CD8-positive, alpha-beta memory T cell (primary cell): ENCODE measurements around the gene GRM5. TPM values are rescaled to one million over a fixed set of nuclear protein-coding genes. Genes with fewer than 3 reads are reported as not detected.
"Not testable (repeated sequence)": the region's sequence is repeated elsewhere in the genome, so short reads cannot be mapped to it uniquely, and the experiment has no call there.

Experiments used
- CTCF ChIA-PET: fragments of 350-600 bp; sonication (Branson Sonifier 250); formaldehyde crosslinking; loops from one replicate; lab custom pipeline; 2021; ENCODE audit warnings: antibody characterized with exemption; lab: Charles Lee
- POLR2A ChIA-PET: fragments of 350-600 bp; sonication (Branson Sonifier 250); formaldehyde crosslinking; loops from one replicate; lab custom pipeline; 2021; ENCODE audit warnings: antibody characterized with exemption; lab: Charles Lee
- DNase-seq, 5 donors: peaks; one replicate each; pipeline versions ENCODE4 v3.0.0 to v3.0.0-alpha.2; 2020 to 2022; ENCODE audit warnings: mixed read lengths in 1 of 5
- H3K27ac ChIP-seq: one replicate; pipeline ENCODE4 v1.7.0; 2013; ENCODE audit warnings: low read depth, mild to moderate bottlenecking, low read length, moderate library complexity
- H3K27me3 ChIP-seq: 2 replicates; pipeline ENCODE4 v1.7.0; 2013; ENCODE audit warnings: low read length, mild to moderate bottlenecking; ENCODE audit not compliant: insufficient read depth, poor library complexity, severe bottlenecking
- H3K36me3 ChIP-seq: 2 replicates; pipeline ENCODE4 v1.7.0; 2013; ENCODE audit warnings: mild to moderate bottlenecking, low read length, moderate library complexity; ENCODE audit not compliant: insufficient read depth
- H3K4me1 ChIP-seq: 2 replicates; pipeline ENCODE4 v1.7.0; 2013; ENCODE audit warnings: mild to moderate bottlenecking, low read length, moderate library complexity; ENCODE audit not compliant: insufficient read depth
- H3K4me3 ChIP-seq: 2 replicates; pipeline ENCODE4 v1.7.0; 2013; ENCODE audit warnings: mild to moderate bottlenecking, low read length
- H3K9me3 ChIP-seq: 2 replicates; pipeline ENCODE4 v1.7.0; 2013; ENCODE audit warnings: mild to moderate bottlenecking, low read length
- H3K27ac Mint-ChIP-seq, 8 donors: one replicate each; pipeline ENCODE4 v1.8.0; 2020 to 2021; ENCODE audit warnings: mixed read lengths in 8 of 8, mild to moderate bottlenecking in 6 of 8, inconsistent platforms in 3 of 8, moderate library complexity in 3 of 8
- H3K27me3 Mint-ChIP-seq, 2 donors: one replicate each; pipeline ENCODE4 v1.8.0; 2020 to 2021; ENCODE audit warnings: mixed read lengths in 2 of 2, mild to moderate bottlenecking in 1 of 2, moderate library complexity in 1 of 2
- H3K36me3 Mint-ChIP-seq, 3 donors: one replicate each; pipeline ENCODE4 v1.8.0; 2020 to 2021; ENCODE audit warnings: mixed read lengths in 3 of 3, inconsistent platforms in 1 of 3, mild to moderate bottlenecking in 1 of 3
- H3K4me1 Mint-ChIP-seq, 3 donors: one replicate each; pipeline ENCODE4 v1.8.0; 2020 to 2021; ENCODE audit warnings: mixed read lengths in 3 of 3, inconsistent platforms in 1 of 3, mild to moderate bottlenecking in 1 of 3
- H3K4me3 Mint-ChIP-seq, 7 donors: one replicate each; pipeline ENCODE4 v1.8.0; 2020 to 2021; ENCODE audit warnings: mixed read lengths in 7 of 7, mild to moderate bottlenecking in 6 of 7, moderate library complexity in 4 of 7, inconsistent platforms in 2 of 7
- H3K9me3 Mint-ChIP-seq, 5 donors: one replicate each; pipeline ENCODE4 v1.8.0; 2020 to 2022; ENCODE audit warnings: mixed read lengths in 5 of 5, mild to moderate bottlenecking in 3 of 5, moderate library complexity in 2 of 5, inconsistent platforms in 1 of 5
- polyA plus RNA-seq: library from polyadenylated mRNA; unstranded; fragments of 300-500 nt; fragmentation: Illumina TruSeq; gene quantifications from one replicate; pipeline ENCODE4 v1.2.3, GENCODE V29; 2021
- total RNA-seq, 2 experiments: library from RNA; stranded (reverse); gene quantifications; one replicate each; pipeline ENCODE4 v1.2.3, GENCODE V29; 2021

Gene GRM5
- total and polyA plus RNA-seq, 3 experiments from 2014 or later, result not detected

DNA sequence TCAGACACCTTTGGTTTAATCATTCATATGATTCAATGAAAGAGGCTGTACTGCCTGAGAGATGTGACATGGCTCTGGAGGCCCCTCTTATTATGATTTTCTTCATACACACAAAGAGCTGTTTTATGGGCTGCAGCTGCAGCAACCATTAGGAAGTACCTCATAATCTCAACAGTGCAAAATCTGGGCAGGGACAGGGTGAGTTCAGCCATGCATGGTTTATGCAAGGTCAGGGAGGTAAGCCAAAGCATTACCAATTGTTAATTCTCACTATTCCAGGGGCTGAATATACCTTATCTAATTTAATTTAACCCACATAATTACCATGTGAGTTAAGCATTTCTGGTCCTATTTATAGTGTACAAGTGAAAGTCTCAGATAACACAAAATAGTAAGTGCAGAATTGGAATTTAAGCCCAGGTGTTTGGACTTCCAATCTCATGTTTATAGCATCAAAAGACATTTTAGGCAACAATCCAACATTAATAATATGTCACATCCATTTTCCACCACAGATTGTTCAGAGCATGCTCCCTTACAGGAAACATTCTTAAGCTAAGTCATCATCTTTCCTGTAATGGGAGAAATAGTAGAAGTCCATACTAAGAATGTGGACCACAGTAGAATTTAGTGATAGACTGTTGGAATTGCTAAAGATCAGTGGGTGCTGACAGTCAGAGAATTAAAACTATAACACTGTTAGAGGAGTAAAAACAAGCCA is 45.8 kb downstream of the GRM5 start:
- H3K27ac Mint-ChIP-seq, H3K27me3 Mint-ChIP-seq, H3K27ac ChIP-seq, H3K4me1 ChIP-seq, H3K4me3 ChIP-seq, H3K4me3 Mint-ChIP-seq, CTCF ChIA-PET, DNase-seq, H3K27me3 ChIP-seq, H3K9me3 Mint-ChIP-seq, H3K36me3 Mint-ChIP-seq, H3K4me1 Mint-ChIP-seq, H3K9me3 ChIP-seq, POLR2A ChIA-PET, H3K36me3 ChIP-seq: not testable (repeated sequence)

- ChIA-PET CTCF (no interaction called here), POLR2A (no interaction called here)
- Histone ChIP-seq H3K36me3 (no peaks in the 10 kb centered on the region), H3K4me1 (no peaks in the 10 kb centered on the region), H3K27ac (no peak overlapping the region), H3K4me3 (no peak overlapping the region), H3K9me3 (no peaks in the 10 kb centered on the region), H3K27me3 (no peaks in the 10 kb centered on the region)
- Mint-ChIP-seq H3K36me3 (no peaks in the 10 kb centered on the region), H3K4me1 (no peaks in the 10 kb centered on the region), H3K27ac (no peak overlapping the region), H3K9me3 (no peaks in the 10 kb centered on the region), H3K4me3 (no peak overlapping the region), H3K27me3 (no peaks in the 10 kb centered on the region)
- DNase-seq, result no peak
Measured at GRCh38 chr11:89016214-89016613, 49.6 kb downstream of the GRM5 start.

DNA sequence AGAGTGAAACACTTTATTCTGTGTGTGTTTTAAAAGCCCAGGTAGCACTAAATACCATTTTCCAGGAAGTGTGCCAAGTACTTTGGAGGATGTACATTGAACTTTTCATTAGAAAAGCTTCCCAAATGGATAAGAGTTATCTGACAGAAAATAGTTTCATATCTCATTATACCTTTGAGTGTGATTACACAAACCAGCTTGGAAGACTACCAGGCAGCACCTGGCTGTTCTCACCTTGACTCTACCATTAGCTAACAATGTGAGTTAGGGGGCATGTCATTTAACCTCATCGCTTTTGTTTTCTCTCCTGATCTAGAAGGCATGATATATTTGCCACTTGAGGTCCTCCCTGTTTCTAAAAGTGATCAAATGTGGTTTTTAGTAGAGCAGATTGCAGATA is 50.2 kb downstream of the GRM5 start:
- DNase-seq, result no peak
- Mint-ChIP-seq H3K4me1 (no peaks in the 10 kb centered on the region), H3K4me3 (no peak overlapping the region), H3K27me3 (no peaks in the 10 kb centered on the region), H3K36me3 (no peaks in the 10 kb centered on the region), H3K9me3 (no peaks in the 10 kb centered on the region), H3K27ac (no peak overlapping the region)
- Histone ChIP-seq H3K9me3 (no peaks in the 10 kb centered on the region), H3K4me1 (no peaks in the 10 kb centered on the region), H3K4me3 (no peak overlapping the region), H3K27me3 (no peaks in the 10 kb centered on the region), H3K36me3 (no peaks in the 10 kb centered on the region), H3K27ac (no peak overlapping the region)
- ChIA-PET CTCF (no interaction called here), POLR2A (no interaction called here)

- H3K4me1 Mint-ChIP-seq, CTCF ChIA-PET, H3K9me3 ChIP-seq, H3K4me1 ChIP-seq, H3K9me3 Mint-ChIP-seq, H3K4me3 Mint-ChIP-seq, H3K27me3 ChIP-seq, H3K36me3 Mint-ChIP-seq, DNase-seq, H3K27ac Mint-ChIP-seq, H3K27ac ChIP-seq, H3K27me3 Mint-ChIP-seq, H3K4me3 ChIP-seq, POLR2A ChIA-PET, H3K36me3 ChIP-seq: not testable (repeated sequence)
Measured at GRCh38 chr11:89000852-89001251, 64.9 kb downstream of the GRM5 start.

GRCh38 chr11:88979641-88980040 is 86.1 kb downstream of the GRM5 start:
- Histone ChIP-seq H3K9me3 (no peaks in the 10 kb centered on the region), H3K27me3 (no peaks in the 10 kb centered on the region), H3K4me3 (no peak overlapping the region), H3K27ac (no peak overlapping the region), H3K4me1 (no peaks in the 10 kb centered on the region), H3K36me3 (no peaks in the 10 kb centered on the region)
- Mint-ChIP-seq H3K9me3 (peaks cover 0 to 3% (median 0%) of the 10 kb centered on the region in 5 donors), H3K36me3 (no peaks in the 10 kb centered on the region), H3K4me1 (no peaks in the 10 kb centered on the region), H3K27me3 (no peaks in the 10 kb centered on the region), H3K27ac (no peak overlapping the region), H3K4me3 (no peak overlapping the region)
- ChIA-PET POLR2A (no interaction called here), CTCF (no interaction called here)
- DNase-seq, result no peak

DNA sequence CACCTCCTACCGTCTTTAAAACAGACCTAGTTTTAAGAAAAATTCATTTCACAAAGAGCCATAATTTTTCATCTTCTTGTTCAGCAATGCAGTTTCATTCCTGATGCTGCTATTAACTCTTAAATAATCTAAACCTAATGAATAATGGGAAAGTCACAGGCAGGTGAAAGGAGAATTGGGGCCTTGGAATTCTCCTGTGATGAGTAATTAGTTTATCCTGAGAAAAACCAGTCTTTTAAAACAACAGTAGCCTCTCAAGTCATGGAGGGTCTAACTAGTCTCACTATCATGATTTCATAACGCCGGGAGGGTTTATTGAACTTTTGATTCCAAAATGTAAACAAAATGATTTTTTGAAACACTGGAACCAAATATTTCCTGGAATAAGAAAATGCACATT is 86.8 kb downstream of the GRM5 start:
- H3K9me3 Mint-ChIP-seq, H3K4me1 Mint-ChIP-seq, H3K27ac ChIP-seq, H3K4me1 ChIP-seq, H3K36me3 ChIP-seq, DNase-seq, H3K36me3 Mint-ChIP-seq, H3K27ac Mint-ChIP-seq, POLR2A ChIA-PET, H3K4me3 ChIP-seq, CTCF ChIA-PET, H3K27me3 ChIP-seq, H3K27me3 Mint-ChIP-seq, H3K9me3 ChIP-seq, H3K4me3 Mint-ChIP-seq: not testable (repeated sequence)

DNA sequence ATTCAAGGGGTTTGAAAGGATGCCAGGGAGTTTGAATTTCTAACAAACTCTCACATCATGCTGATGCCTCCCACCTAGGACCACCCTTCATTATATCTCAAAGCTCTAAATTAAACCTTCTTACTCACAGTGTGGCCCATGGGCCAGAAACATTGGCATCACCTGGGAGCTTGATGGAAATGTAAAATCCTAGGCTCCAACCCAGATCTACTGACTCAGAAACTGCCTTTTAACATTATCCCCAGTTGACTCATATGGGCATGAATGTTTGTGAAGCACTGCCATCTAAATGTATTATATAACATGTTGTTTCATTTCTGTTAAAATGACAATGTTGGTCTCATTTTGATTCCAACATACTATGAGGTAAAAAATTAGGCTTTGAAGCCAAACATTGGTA is 90.3 kb downstream of the GRM5 start:
- H3K4me1 ChIP-seq, H3K4me3 Mint-ChIP-seq, CTCF ChIA-PET, H3K4me1 Mint-ChIP-seq, H3K9me3 ChIP-seq, H3K27me3 Mint-ChIP-seq, H3K27ac Mint-ChIP-seq, H3K27me3 ChIP-seq, H3K27ac ChIP-seq, H3K9me3 Mint-ChIP-seq, H3K36me3 Mint-ChIP-seq, H3K36me3 ChIP-seq, H3K4me3 ChIP-seq, DNase-seq, POLR2A ChIA-PET: not testable (repeated sequence)

- no peaks in the 10 kb centered on the region for H3K27me3 Mint-ChIP-seq
- H3K36me3 ChIP-seq, result no peaks in the 10 kb centered on the region
- no peak for DNase-seq
- no peaks in the 10 kb centered on the region for H3K4me1 Mint-ChIP-seq
- ChIA-PET POLR2A (no interaction called here), CTCF (no interaction called here)
- H3K27ac ChIP-seq, result no peak overlapping the region
- no peaks in the 10 kb centered on the region for H3K27me3 ChIP-seq
- no peaks in the 10 kb centered on the region for H3K9me3 ChIP-seq
- H3K9me3 Mint-ChIP-seq, result peaks cover 0 to 2% (median 0%) of the 10 kb centered on the region in 5 donors
- no peaks in the 10 kb centered on the region for H3K36me3 Mint-ChIP-seq
- no peaks in the 10 kb centered on the region for H3K4me1 ChIP-seq
- H3K27ac Mint-ChIP-seq, result no peak overlapping the region
- no peak overlapping the region for H3K4me3 ChIP-seq
- no peak overlapping the region for H3K4me3 Mint-ChIP-seq
Measured at GRCh38 chr11:88972210-88972609, 93.6 kb downstream of the GRM5 start.

DNA sequence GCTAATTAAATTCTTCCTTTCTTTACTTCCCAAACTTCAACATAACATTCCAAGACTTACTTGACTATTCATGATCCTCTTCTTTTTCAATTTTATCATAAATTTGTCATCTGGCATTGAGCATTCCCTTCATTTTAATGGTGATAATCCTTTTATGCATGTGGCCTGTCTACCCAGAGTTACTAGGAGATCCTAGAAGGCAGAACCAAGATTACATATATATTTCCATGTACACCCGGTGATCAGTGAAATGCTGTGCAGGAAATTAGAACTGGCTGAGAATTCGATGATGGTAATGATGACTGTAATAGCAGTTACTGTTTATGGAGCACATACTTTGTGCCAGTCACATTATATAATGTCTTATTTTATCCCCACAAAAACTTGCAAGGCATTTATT is 104.2 kb downstream of the GRM5 start:
- H3K9me3 ChIP-seq, DNase-seq, H3K36me3 ChIP-seq, H3K4me1 Mint-ChIP-seq, H3K27ac Mint-ChIP-seq, POLR2A ChIA-PET, H3K27me3 Mint-ChIP-seq, H3K4me1 ChIP-seq, H3K4me3 ChIP-seq, H3K9me3 Mint-ChIP-seq, H3K27me3 ChIP-seq, H3K27ac ChIP-seq, H3K36me3 Mint-ChIP-seq, CTCF ChIA-PET, H3K4me3 Mint-ChIP-seq: not testable (repeated sequence)
